Mucosa of rectum (tissue), 2 donors: ENCODE measurements around the gene KLHL41.
A peak's percentile ranks its signal among the peaks of the same experiment; 100 is the strongest.

ENCODE experiments used
- H3K27ac ChIP-seq, 2 donors: one replicate each; pipeline ENCODE4 v1.7.0; 2013; ENCODE audit warnings: inconsistent platforms in 2 of 2, low read depth in 2 of 2, low read length in 2 of 2
- H3K27me3 ChIP-seq, 2 donors: one replicate each; pipeline ENCODE4 v1.7.0; 2013; ENCODE audit warnings: low read length in 2 of 2; ENCODE audit not compliant: control insufficient read depth in 2 of 2, insufficient read depth in 2 of 2
- H3K36me3 ChIP-seq, 2 donors: one replicate each; pipeline ENCODE4 v1.7.0; 2013; ENCODE audit warnings: low read length in 2 of 2; ENCODE audit not compliant: control insufficient read depth in 2 of 2, insufficient read depth in 2 of 2
- H3K4me1 ChIP-seq, 2 donors: one replicate each; pipeline ENCODE4 v1.7.0; 2013; ENCODE audit warnings: low read length in 2 of 2, mild to moderate bottlenecking in 1 of 2; ENCODE audit not compliant: control insufficient read depth in 2 of 2, insufficient read depth in 2 of 2
- H3K4me3 ChIP-seq, 2 donors: one replicate each; pipeline ENCODE4 v1.7.0; 2013; ENCODE audit warnings: low read length in 2 of 2
- H3K9ac ChIP-seq, 2 donors: one replicate each; pipeline ENCODE4 v1.7.0; 2013; ENCODE audit warnings: low read length in 2 of 2, low read depth in 1 of 2, mild to moderate bottlenecking in 1 of 2
- H3K9me3 ChIP-seq, 2 donors: one replicate each; pipeline ENCODE4 v1.7.0; 2013; ENCODE audit warnings: low read length in 2 of 2; ENCODE audit not compliant: control insufficient read depth in 2 of 2
- donor health status: healthy.
- donor health status: Normal muscosa, but diverticular disease.

KLHL41 gene

DNA sequence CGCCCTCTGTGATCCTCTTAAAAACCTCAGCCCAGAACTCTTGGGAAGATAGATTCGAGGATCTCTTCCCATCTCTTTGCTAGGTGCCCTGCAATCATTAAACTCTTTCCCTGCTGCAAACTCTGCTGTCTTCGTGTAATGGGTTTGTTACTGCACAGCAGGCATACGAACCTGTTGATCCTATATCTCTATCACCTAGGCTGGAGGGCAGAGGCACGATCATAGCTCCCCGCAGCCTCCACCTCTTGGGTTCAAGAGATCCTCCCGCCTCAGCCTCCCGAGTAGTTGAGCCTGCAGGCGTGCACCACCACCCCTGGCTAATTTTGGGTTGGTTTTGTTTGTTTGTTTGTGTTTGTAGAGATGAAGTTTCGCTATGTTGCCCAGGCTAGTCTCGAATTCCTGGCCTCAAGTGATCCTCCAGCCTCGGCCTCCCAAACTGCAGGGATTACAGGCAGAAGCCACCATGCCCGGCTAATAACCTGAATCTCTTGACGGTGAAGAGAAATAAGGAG is 30.7 kb upstream of the KLHL41 start:
- H3K4me1 ChIP-seq: peaks cover 7% of the 10 kb centered on the region in 2 donors
- H3K9ac ChIP-seq: peak overlapping the region; percentile 74 to 82
- H3K4me3 ChIP-seq: peak overlapping the region; percentile 85 to 91
- no peaks in the 10 kb centered on the region for H3K9me3 ChIP-seq
- peak overlapping the region; percentile 54 to 65 for H3K27ac ChIP-seq
- H3K27me3 ChIP-seq: no peaks in the 10 kb centered on the region
- H3K36me3 ChIP-seq: peaks cover 4 to 12% of the 10 kb centered on the region in 2 donors

DNA sequence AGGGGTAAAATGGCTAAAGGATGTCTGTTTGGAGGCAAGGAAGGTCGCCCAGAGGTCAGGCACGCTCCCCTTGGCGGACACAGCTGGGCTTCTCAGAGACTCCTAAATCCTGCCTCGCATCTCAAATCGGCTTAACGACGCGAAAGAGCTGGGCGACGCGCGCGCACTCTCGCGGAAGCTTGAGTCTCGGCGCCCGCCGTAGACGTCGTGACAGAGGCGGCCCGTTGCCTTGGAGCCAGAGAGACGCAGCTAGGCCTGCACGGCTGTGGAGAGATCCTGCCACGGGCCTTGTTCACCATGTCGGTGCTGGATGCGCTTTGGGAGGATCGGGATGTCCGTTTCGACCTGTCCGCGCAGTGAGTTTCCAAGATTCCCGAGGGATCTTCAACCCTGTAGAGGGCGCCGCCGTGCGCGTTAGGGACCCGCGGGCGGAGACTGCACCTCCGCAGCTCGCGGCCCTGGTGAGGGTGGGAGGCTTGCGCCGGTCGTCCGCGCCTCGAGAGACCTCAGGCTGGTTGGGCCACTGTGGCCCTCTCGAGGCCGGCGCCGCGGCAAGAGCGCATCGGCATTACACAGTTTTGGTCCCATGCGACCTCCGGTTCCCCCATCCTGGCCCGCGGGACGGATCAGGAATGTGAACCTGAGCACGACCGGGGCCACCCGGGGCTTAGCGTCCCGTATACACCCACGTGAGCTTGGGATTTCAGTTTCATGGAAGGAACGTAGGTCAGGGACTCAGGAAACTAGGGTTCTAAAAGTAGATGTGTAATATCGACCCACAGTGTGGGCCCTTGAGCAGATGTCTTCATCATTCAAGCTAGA is 30.0 kb upstream of the KLHL41 start, which contains the start of gene BBS5:
TSS of gene BBS5 (plus strand) at position 238 of the 822 bp plus-strand sequence. CDS start at position 298, 60 bp downstream.
- Histone ChIP-seq H3K36me3 (peaks cover 4 to 14% of the 10 kb centered on the region in 2 donors), H3K27ac (peak within 1 kb of the TSS; percentile 54 to 65), H3K4me3 (peak within 1 kb of the TSS; percentile 85 to 91), H3K4me1 (peaks cover 7% of the 10 kb centered on the region in 2 donors), H3K27me3 (no peaks in the 10 kb centered on the region), H3K9ac (peak within 1 kb of the TSS; percentile 74 to 82), H3K9me3 (no peaks in the 10 kb centered on the region)

DNA sequence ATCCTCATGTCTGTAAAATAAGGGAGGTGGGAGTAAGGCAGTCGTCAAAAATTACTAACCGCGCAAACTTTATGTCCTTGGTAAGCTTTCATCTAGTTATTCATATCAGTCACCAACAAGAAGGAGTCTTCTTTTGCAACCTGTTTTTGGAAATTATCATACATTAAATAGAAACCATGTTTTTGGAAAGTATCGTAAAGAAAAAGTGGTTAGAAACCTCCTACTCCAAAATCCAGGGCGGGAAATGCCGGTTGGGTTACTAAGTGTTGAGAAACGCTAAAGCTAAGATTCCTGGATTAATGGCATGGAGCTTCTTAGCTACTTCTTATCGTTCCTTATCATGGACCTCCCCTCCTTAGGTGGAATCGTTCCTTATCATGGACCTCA is 29.4 kb upstream of the KLHL41 start:
- no peaks in the 10 kb centered on the region for H3K9me3 ChIP-seq
- peaks cover 4 to 14% of the 10 kb centered on the region in 2 donors for H3K36me3 ChIP-seq
- peak overlapping the region; percentile 74 to 82 for H3K9ac ChIP-seq
- H3K4me1 ChIP-seq: peaks cover 7% of the 10 kb centered on the region in 2 donors
- H3K27ac ChIP-seq: peak overlapping the region; percentile 54 to 65
- no peaks in the 10 kb centered on the region for H3K27me3 ChIP-seq
- H3K4me3 ChIP-seq: peak overlapping the region; percentile 85 to 91

DNA sequence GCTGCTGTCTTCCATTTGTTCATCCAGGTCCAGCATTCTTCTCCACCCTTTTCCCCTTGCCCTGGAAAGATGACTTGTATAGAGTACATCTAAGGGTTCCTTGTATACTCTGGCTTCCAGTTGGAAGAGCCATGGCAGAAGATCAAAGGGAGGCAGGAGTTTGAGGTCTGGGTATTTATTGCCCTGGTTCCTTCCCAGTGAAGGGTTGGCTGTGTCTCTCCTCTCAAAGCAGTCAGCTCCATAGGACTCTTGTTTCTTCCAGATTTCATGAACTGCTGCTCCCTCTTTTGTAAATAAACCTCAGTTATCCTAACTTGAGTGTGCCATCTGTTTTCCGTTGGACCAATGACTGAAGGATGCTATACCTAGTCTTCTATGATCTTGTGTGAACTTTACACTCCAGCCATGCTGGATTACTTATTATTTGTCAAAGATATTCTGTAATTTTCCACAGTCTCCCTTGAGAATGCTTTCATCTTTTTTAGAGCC is 23.8 kb upstream of the KLHL41 start:
- H3K27ac ChIP-seq: no peak overlapping the region
- no peak overlapping the region for H3K9ac ChIP-seq
- no peaks in the 10 kb centered on the region for H3K27me3 ChIP-seq
- no peaks in the 10 kb centered on the region for H3K4me1 ChIP-seq
- no peak overlapping the region for H3K4me3 ChIP-seq
- H3K36me3 ChIP-seq: peaks cover 4 to 23% of the 10 kb centered on the region in 2 donors
- no peaks in the 10 kb centered on the region for H3K9me3 ChIP-seq

DNA sequence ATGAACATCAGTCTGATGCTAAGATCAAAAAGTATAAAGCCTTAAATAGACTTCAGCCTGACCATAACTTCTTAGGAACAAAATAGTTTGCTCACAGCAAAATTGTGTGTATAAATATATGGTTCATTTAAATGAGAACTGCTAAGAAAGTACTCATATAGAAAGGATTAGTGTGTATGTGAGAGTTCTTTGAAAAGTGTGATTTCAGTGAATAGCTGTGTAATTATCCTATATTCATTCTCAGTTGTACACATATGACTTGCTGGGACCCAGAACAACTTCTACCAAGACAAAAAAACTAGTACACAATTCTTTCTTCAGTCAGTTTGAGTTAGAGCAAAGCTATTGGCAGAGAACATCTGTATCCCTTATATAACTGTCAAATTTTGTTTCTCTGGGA is 23.0 kb upstream of the KLHL41 start:
- Histone ChIP-seq H3K4me3 (no peak overlapping the region), H3K9me3 (no peaks in the 10 kb centered on the region), H3K27me3 (no peaks in the 10 kb centered on the region), H3K36me3 (peaks cover 4 to 23% of the 10 kb centered on the region in 2 donors), H3K4me1 (no peaks in the 10 kb centered on the region), H3K9ac (no peak overlapping the region), H3K27ac (no peak overlapping the region)

DNA sequence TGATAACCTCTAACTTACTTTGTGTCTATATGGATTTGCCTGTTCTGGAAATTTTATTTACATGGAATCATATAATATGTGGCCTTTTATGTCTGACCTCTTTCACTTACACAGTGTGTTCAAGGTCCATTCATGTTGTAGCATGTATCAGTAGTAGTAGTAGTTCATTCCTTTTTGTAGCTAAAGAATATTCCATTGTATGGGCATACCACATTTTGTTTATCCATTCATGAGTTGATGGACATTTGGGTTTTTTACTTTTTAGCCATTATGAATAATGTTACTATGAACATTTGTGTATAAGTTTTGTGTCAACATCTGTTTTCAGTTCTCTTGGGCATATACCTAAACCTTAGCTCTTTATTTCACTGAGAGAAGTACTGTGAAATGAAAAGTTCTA is 18.7 kb upstream of the KLHL41 start:
- no peaks in the 10 kb centered on the region for H3K4me1 ChIP-seq
- H3K36me3 ChIP-seq: peaks cover 0 to 5% of the 10 kb centered on the region in 2 donors
- no peaks in the 10 kb centered on the region for H3K27me3 ChIP-seq

DNA sequence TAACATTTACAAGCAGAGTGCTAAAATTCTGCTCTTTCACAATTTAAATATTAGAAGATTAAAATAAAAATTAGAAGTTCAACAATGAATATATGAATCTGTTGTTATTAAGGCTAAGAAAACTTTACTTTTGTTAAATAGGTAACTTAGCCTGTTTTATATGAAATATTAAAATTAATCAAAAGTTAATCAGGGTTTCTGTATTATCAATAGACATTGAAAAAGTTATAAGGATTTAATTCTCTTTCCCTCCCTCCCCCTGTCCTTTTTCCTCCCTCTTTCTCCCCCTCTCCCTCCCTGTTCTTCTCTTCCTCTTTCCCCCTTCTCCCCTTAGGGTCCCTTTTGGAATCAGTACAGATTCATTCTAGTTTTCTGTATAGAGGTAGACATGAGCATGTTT is 18.1 kb upstream of the KLHL41 start:
- no peak overlapping the region for H3K27ac ChIP-seq
- H3K9ac ChIP-seq: no peak overlapping the region
- H3K9me3 ChIP-seq: no peaks in the 10 kb centered on the region
- H3K4me3 ChIP-seq: no peak overlapping the region
- H3K36me3 ChIP-seq: peaks cover 0 to 4% of the 10 kb centered on the region in 2 donors
- H3K27me3 ChIP-seq: no peaks in the 10 kb centered on the region
- H3K4me1 ChIP-seq: no peaks in the 10 kb centered on the region

More for the DNA sequence above, 18.7 kb upstream of the KLHL41 start:
- Histone ChIP-seq H3K9me3 (no peaks in the 10 kb centered on the region), H3K4me3 (no peak overlapping the region), H3K27ac (no peak overlapping the region), H3K9ac (no peak overlapping the region)

DNA sequence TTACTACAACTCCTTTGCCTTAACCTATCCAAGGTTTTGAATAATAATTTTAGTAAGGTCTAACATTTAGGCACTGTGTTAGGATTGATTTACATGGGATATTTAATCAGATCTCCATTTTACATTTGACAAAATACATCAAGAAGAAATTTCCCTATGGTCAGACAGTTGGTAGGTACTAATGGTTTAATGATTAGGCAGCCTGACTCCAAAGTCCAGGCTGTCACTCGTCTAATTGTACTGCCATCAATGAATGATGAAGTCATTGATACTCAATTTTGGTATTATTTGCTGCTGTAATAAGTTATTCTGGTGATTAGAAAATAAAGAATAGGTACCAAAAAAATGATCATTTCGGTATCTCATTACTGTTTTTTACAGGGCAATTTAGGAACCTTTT is 16.1 kb upstream of the KLHL41 start:
- H3K9me3 ChIP-seq: no peaks in the 10 kb centered on the region
- H3K9ac ChIP-seq: no peak overlapping the region
- no peak overlapping the region for H3K27ac ChIP-seq
- no peak overlapping the region for H3K4me3 ChIP-seq
- H3K27me3 ChIP-seq: no peaks in the 10 kb centered on the region
- H3K4me1 ChIP-seq: no peaks in the 10 kb centered on the region
- peaks cover 0 to 4% of the 10 kb centered on the region in 2 donors for H3K36me3 ChIP-seq

DNA sequence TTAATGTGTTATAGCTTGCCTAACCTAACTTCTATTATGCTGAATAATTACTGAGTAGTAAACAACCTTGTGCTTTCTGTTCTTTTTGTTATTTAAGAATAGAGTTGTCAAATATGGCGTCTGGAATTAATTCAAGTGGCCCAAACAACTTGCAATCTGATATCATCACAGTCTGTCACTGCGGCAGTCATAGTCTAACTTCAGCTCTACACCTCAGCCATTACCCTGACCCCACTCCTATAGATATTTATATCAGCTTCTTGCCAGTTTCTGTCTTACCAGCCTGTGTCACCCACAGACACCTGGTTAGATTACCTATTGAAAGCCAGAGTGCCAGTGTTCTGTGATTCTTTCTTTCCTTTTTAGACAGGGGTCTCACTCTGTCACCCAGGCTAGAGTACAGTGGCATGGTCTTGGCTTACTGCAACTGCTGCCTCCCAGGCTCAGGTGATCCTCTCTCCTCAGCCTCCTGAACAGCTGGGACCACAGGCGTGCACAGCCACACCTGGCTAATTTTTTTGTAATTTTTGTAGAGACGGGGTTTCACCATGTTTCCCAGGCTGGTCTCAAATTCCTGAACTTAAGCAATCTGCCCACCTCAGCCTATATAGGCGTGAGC is 14.1 kb upstream of the KLHL41 start:
- H3K36me3 ChIP-seq: peaks cover 0 to 2% of the 10 kb centered on the region in 2 donors
- no peaks in the 10 kb centered on the region for H3K9me3 ChIP-seq
- no peak overlapping the region for H3K27ac ChIP-seq
- no peak overlapping the region for H3K4me3 ChIP-seq
- H3K4me1 ChIP-seq: no peaks in the 10 kb centered on the region
- no peaks in the 10 kb centered on the region for H3K27me3 ChIP-seq
- H3K9ac ChIP-seq: no peak overlapping the region

DNA sequence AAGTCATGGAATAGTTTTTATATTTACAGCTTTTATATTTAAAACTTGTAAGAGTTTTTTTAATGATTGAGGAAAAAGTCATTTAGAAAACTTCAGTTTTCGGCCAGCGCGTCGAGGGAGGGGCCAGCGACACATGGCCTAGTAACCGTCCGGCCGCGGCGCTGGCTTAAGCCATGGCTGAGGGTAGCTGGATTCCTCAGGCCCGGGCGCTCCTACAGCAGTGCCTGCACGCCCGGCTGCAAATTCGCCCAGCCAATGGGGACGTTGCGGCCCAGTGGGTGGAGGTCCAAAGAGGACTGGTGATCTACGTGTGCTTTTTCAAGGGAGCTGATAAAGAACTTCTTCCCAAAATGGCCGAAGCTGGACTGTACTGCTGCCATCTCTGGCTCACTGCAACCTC is 4.9 kb upstream of the KLHL41 start:
- no peak overlapping the region for H3K4me3 ChIP-seq
- H3K36me3 ChIP-seq: peaks cover 0 to 2% of the 10 kb centered on the region in 2 donors
- no peaks in the 10 kb centered on the region for H3K27me3 ChIP-seq

More for the DNA sequence above, 4.9 kb upstream of the KLHL41 start:
- Histone ChIP-seq H3K9ac (no peak overlapping the region), H3K27ac (no peak overlapping the region), H3K9me3 (no peaks in the 10 kb centered on the region), H3K4me1 (no peaks in the 10 kb centered on the region)
